OCI-LY3 (cell line): ENCODE data around the gene SLC6A11.

Experiments
- CTCF ChIP-seq: fragments of 200-600, 300-600 bp; sonication (generic); IDR thresholded peaks from 2 replicates; pipeline ENCODE4 v1.5.1; 2014; ENCODE audit warnings: antibody characterized with exemption, low read length, low read depth
- EZH2phosphoT487 ChIP-seq: fragments of 200-600 bp; shearing (Covaris generic); IDR thresholded peaks from 2 replicates; pipeline ENCODE4 v1.6.1; 2018; ENCODE audit warnings: antibody characterized with exemption, mixed run types, low read depth

GRCh38 chr3:10845839-10846656 lies 30.0 kb downstream of the SLC6A11 start:
- no peak for TF ChIP-seq CTCF
- TF ChIP-seq EZH2phosphoT487: no peak
